BJ (cell line): ENCODE data around the gene MFAP3. TPM values are rescaled to one million over a fixed set of nuclear protein-coding genes. Genes with fewer than 3 reads are reported as not detected.
A peak's percentile ranks its signal among the peaks of the same experiment; 100 is the strongest.
"Not testable (repeated sequence)": the region's sequence is repeated elsewhere in the genome, so short reads cannot be mapped to it uniquely, and the experiment has no call there.

ENCODE experiments used
- CTCF ChIA-PET: fragments of 350-600 bp; formaldehyde crosslinking; extraction: SDS; loops from one replicate; lab custom pipeline; 2021; ENCODE audit warnings: antibody characterized with exemption, inconsistent platforms; lab: Yijun Ruan, JAX
- POLR2A ChIA-PET: fragments of 300-600 bp; sonication (Branson Sonifier 250); formaldehyde crosslinking; extraction: SDS; loops from one replicate; lab custom pipeline; 2021; ENCODE audit warnings: antibody characterized with exemption; lab: Charles Lee
- DNase-seq: peaks from one replicate; pipeline ENCODE4 v3.0.0-alpha.2; 2011; ENCODE audit warnings: low read depth
- H3K27me3 ChIP-seq: 2 replicates; pipeline ENCODE4 v1.6.0; 2011; ENCODE audit warnings: low read length; ENCODE audit not compliant: control insufficient read depth, insufficient read depth
- H3K36me3 ChIP-seq: 2 replicates; pipeline ENCODE4 v1.5.1; 2011; ENCODE audit warnings: low read length; ENCODE audit not compliant: control insufficient read depth, insufficient read depth
- H3K4me3 ChIP-seq: 2 replicates; pipeline ENCODE4 v1.5.1; 2011; ENCODE audit warnings: low read depth, mild to moderate bottlenecking, control low read depth, low read length
- polyA plus RNA-seq: library from polyadenylated mRNA; depleted of rRNA; stranded (reverse); fragments of >200 nt; gene quantifications from 2 replicates; pipeline ENCODE4 v1.2.3, GENCODE V29; 2011
- TF ChIP-seq, protein P1 (sequence below): IDR thresholded peaks from 2 replicates; pipeline ENCODE4 v1.5.1; 2011; ENCODE audit warnings: low read depth, mild to moderate bottlenecking, control low read depth, inconsistent platforms, low read length, moderate library complexity; ENCODE audit not compliant: insufficient read depth

MFAP3 gene
- polyA plus RNA-seq, 1 experiment, result 24.5 TPM

DNA sequence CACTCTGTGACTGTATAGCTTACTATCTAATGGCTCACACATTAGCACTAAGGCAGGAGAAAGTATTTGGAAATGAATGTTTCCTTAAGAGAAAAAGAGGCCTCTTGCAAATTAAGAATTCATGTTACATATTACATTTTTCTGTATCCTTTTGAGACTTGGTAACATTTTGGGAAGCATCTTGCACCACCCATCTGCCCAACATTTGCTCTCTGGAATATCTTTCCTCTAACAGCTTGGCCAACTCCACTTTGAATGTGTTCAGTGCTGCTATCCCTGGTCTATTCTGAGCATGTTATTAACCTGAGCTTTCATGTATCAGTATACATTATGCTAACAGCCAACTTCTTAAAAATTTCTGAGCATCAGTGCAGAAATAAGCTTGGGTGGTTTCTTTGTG, 27.2 kb downstream of the MFAP3 start:
- H3K27me3 ChIP-seq, result no peaks in the 10 kb centered on the region
- ChIA-PET CTCF (interaction anchor here (1.6 kb wide), 1 partner anchor 114 kb away, joined by 3 read pairs; no protein-coding TSS in a partner anchor), POLR2A (no interaction called here)
- TF ChIP-seq, protein P1, sequence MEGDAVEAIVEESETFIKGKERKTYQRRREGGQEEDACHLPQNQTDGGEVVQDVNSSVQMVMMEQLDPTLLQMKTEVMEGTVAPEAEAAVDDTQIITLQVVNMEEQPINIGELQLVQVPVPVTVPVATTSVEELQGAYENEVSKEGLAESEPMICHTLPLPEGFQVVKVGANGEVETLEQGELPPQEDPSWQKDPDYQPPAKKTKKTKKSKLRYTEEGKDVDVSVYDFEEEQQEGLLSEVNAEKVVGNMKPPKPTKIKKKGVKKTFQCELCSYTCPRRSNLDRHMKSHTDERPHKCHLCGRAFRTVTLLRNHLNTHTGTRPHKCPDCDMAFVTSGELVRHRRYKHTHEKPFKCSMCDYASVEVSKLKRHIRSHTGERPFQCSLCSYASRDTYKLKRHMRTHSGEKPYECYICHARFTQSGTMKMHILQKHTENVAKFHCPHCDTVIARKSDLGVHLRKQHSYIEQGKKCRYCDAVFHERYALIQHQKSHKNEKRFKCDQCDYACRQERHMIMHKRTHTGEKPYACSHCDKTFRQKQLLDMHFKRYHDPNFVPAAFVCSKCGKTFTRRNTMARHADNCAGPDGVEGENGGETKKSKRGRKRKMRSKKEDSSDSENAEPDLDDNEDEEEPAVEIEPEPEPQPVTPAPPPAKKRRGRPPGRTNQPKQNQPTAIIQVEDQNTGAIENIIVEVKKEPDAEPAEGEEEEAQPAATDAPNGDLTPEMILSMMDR, result no peak
- H3K4me3 ChIP-seq, result no peak overlapping the region
- H3K36me3 ChIP-seq, result no peaks in the 10 kb centered on the region
- no peak for DNase-seq

DNA sequence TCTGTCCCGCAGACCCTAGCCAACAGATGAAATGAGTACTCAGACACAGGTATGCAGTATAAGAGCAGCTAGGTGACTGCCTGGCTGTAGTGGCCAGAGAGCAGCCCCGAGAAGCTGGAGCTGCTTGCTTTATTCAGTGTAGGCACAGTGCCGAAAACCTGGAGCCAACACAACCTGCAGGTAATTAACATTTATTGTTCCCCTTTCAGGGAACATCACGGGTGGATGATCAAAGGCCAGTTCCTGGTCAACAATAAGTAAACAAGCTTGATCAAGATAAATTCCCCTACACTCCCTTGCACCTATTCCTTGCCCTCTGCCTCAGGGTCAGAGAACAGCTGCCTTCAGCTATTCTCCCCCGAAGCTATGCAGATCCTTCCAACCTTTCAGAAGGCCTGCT, 31.1 kb downstream of the MFAP3 start:
- not testable (repeated sequence) for DNase-seq, H3K4me3 ChIP-seq, H3K27me3 ChIP-seq, H3K36me3 ChIP-seq
- POLR2A ChIA-PET, result interaction anchor here (0.7 kb wide), 1 partner anchor 106 kb away, joined by 6 read pairs; no protein-coding TSS in a partner anchor
- CTCF ChIA-PET, result interaction anchor here (0.8 to 8.5 kb wide), 5 partner anchors 11 to 398 kb away, joined by 3 to 112 read pairs (median 4); no protein-coding TSS in a partner anchor

DNA sequence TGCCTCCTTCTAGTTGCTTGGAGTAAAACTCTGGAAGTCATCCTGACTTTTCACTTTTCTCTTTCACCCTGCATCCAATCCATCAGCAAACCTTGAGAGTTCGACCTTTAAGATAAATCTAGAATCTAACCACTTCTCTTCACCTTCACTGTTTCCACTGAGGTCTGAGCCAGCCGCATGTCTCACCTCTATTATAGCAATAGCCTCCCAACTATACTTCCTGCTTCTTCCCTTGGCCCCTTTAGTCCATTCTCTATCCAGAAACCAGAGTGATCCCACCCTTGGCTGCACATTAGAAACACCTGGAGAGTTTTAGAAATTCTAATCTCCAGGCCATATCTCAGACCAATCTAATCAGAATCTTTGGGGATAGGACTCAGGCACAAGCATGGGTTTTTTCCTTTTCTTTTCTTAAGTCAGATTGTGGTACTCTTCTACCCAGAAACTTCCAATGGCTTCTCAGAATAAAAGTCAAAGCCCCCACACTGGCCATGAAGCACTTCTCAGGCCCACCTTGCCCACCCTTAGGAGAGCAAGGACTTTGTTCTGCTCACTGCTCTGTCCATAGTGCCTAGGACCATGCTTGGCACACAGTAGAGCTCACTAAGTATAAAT, 33.1 kb downstream of the MFAP3 start:
- ChIA-PET POLR2A (no interaction called here), CTCF (interaction anchor here (0.5 to 8.5 kb wide), 38 partner anchors 9 to 568 kb away, joined by 3 to 112 read pairs (median 5); partner anchors contain the start of gene GALNT10)
- H3K27me3 ChIP-seq, result no peaks in the 10 kb centered on the region
- DNase-seq, result no peak
- TF ChIP-seq, protein P1, result no peak
- H3K4me3 ChIP-seq, result no peak overlapping the region
- H3K36me3 ChIP-seq, result no peaks in the 10 kb centered on the region

DNA sequence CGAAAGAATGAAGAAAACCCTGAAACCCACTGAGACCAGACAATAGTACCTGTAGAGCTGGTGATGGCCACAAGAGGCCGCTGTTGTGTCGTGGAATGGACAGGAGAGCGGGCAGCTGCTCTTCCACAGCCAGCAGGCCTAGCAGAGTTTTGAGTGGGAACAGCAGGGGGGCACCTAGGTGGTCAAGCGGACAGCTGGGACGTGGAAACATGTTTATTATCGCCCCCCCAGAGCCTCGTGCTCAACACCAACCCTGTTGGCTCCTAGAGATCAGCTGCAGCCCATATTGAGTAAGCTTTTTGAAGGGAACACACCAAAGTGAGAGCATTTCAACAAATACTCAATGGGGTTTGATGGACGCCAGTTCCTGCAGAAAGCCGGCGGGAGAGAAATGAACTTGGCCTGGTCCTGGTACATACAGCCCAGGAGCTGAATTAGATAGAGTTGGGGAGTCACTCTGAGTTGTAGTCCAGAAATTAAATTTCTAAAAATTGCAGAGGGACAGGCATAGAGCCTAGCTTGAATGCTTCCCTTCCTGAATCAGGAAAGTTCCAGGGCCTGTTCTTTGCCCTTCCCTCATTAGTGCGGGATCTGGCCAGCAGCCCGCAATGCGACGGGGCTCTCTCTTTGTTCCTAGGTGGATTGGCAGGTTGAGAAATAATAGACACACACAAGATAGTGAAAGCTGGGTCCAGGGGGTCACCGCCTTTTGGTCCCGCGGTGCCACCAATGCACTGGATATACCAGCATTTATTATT, 33.8 kb downstream of the MFAP3 start:
- H3K4me3 ChIP-seq, result no peak overlapping the region
- ChIA-PET CTCF (interaction anchor here (0.5 to 8.5 kb wide), 45 partner anchors 9 to 732 kb away, joined by 3 to 112 read pairs (median 4); partner anchors contain the start of gene GALNT10), POLR2A (no interaction called here)

DNA sequence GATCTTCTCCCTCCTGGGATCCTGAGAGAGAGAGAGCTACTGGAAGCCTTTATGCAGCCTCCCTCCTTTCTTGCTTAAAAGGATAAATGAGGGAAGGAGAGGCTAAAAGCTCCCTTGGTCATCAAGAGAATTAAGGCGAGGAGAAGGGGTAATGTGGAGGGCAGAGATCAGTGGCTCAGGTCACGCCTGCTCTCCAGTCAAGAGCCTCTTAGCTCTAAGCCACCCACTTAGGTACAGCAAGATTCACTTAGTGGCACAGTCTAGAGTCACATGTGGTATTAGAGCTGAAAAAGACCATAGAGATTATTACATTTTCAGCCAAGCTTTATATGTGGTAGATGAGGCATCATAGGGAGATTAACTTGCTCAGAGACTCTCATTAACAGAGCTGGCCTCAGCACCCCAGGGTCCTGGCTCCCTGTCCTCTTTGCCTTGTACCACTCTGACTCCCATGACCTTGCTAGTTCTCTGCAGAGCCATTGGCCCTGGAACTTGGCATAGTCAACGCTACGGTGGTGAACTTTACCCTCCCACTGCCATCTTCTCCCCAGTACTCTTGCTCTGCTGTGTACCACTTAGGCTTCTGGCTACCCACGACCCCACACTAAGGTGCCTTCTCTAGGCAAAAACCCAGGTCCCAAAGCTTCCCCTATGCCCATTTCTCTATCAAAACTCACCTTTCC, 37.6 kb downstream of the MFAP3 start:
- Histone ChIP-seq H3K4me3 (no peak overlapping the region), H3K27me3 (no peaks in the 10 kb centered on the region), H3K36me3 (no peaks in the 10 kb centered on the region)
- TF ChIP-seq, protein P1, result no peak
- ChIA-PET POLR2A (no interaction called here), CTCF (interaction anchor here (0.7 to 3.1 kb wide), 9 partner anchors 45 to 1208 kb away, joined by 3 to 17 read pairs (median 3); no protein-coding TSS in a partner anchor)
- DNase-seq, result no peak

More for the DNA sequence above, 33.8 kb downstream of the MFAP3 start:
- DNase-seq, result no peak
- Histone ChIP-seq H3K36me3 (no peaks in the 10 kb centered on the region), H3K27me3 (no peaks in the 10 kb centered on the region)
- TF ChIP-seq, protein P1, result peak; percentile 88
